MCF 10A (cell line): ENCODE measurements around the gene DGKG. TPM values are rescaled to one million over a fixed set of nuclear protein-coding genes. Genes with fewer than 3 reads are reported as not detected.

Experiments
- BruUV-seq: library from RNA; stranded (reverse); fragments of 400-500 nt; replicated peaks from 2 replicates; lab custom pipeline; 2021; lab: Mats Ljungman, UMichigan
- CTCF ChIA-PET: fragments of 300-600 bp; sonication (Branson Sonifier 250); formaldehyde crosslinking; extraction: SDS; loops from one replicate; lab custom pipeline; 2021; ENCODE audit warnings: antibody characterized with exemption, inconsistent platforms; lab: Yijun Ruan, JAX
- POLR2A ChIA-PET: fragments of 300-600, 350-650 bp; sonication (Branson Sonifier 250); formaldehyde crosslinking; extraction: SDS; loops from one replicate; lab custom pipeline; 2020; ENCODE audit warnings: antibody characterized with exemption, inconsistent platforms; lab: Yijun Ruan, JAX
- DNase-seq: peaks from one replicate; pipeline ENCODE4 v3.0.0-alpha.2; 2018; ENCODE audit not compliant: unreplicated experiment
- H3K27ac Mint-ChIP-seq: one replicate; pipeline ENCODE4 v1.8.0; 2022; ENCODE audit warnings: mild to moderate bottlenecking, low read depth, mixed read lengths; ENCODE audit not compliant: unreplicated experiment
- H3K27me3 Mint-ChIP-seq: one replicate; pipeline ENCODE4 v1.8.0; 2022; ENCODE audit warnings: mixed read lengths; ENCODE audit not compliant: insufficient read depth, unreplicated experiment
- H3K36me3 Mint-ChIP-seq: one replicate; pipeline ENCODE4 v1.8.0; 2022; ENCODE audit warnings: mild to moderate bottlenecking, moderate library complexity, mixed read lengths; ENCODE audit not compliant: insufficient read depth, unreplicated experiment
- H3K4me1 Mint-ChIP-seq: one replicate; pipeline ENCODE4 v1.8.0; 2022; ENCODE audit warnings: mixed read lengths; ENCODE audit not compliant: insufficient read depth, unreplicated experiment
- H3K4me3 Mint-ChIP-seq: one replicate; pipeline ENCODE4 v1.8.0; 2022; ENCODE audit warnings: mild to moderate bottlenecking, moderate library complexity, mixed read lengths; ENCODE audit not compliant: unreplicated experiment
- H3K9me3 Mint-ChIP-seq: one replicate; pipeline ENCODE4 v1.8.0; 2022; ENCODE audit warnings: mixed read lengths; ENCODE audit not compliant: unreplicated experiment
- CTCF ChIP-seq: fragments of 200-600 bp; IDR thresholded peaks from one replicate; pipeline ENCODE4 v1.8.0; 2022; ENCODE audit warnings: antibody characterized with exemption, mild to moderate bottlenecking; ENCODE audit not compliant: unreplicated experiment
- intact Hi-C: fragments of 100-400 bp; cut with micrococcal nuclease; formaldehyde crosslinking; loops from 2 replicates; pipeline ENCODE4 v1.14.1; 2022
- total RNA-seq: library from RNA; stranded (reverse); gene quantifications from 2 replicates; pipeline ENCODE4 v1.2.3, GENCODE V29; 2022

DGKG gene
- total RNA-seq, 1 experiment from 2014 or later = not detected

- Mint-ChIP-seq H3K4me1 (no peaks in the 10 kb centered on the region), H3K4me3 (no peak overlapping the region), H3K27me3 (peaks cover 51% of the 10 kb centered on the region), H3K9me3 (no peaks in the 10 kb centered on the region), H3K36me3 (no peaks in the 10 kb centered on the region), H3K27ac (no peak overlapping the region)
- ChIA-PET POLR2A (no interaction called here), CTCF (no interaction called here)
- no peak for DNase-seq
- no TSS peak for BruUV-seq
- intact Hi-C loops = no loop called here
- TF ChIP-seq CTCF = no peak
Observed at GRCh38 chr3:186166491-186167288, 195.3 kb downstream of the DGKG start.

- H3K36me3 Mint-ChIP-seq = no peaks in the 10 kb centered on the region
- H3K4me1 Mint-ChIP-seq = no peaks in the 10 kb centered on the region
- intact Hi-C loops = no loop called here
- ChIA-PET POLR2A (no interaction called here), CTCF (no interaction called here)
- no peak overlapping the region for H3K27ac Mint-ChIP-seq
- BruUV-seq = no TSS peak
- no peak for DNase-seq
- peaks cover 51% of the 10 kb centered on the region for H3K27me3 Mint-ChIP-seq
- H3K4me3 Mint-ChIP-seq = no peak overlapping the region
- no peaks in the 10 kb centered on the region for H3K9me3 Mint-ChIP-seq
- TF ChIP-seq CTCF = no peak
Observed at GRCh38 chr3:186166036-186166435, 196.0 kb downstream of the DGKG start.

- no peak for TF ChIP-seq CTCF
- no peaks in the 10 kb centered on the region for H3K9me3 Mint-ChIP-seq
- no peak for DNase-seq
Observed at GRCh38 chr3:186165331-186165730, 196.7 kb downstream of the DGKG start.

GRCh38 chr3:186164696-186165095, 197.3 kb downstream of the DGKG start:
- intact Hi-C loops = no loop called here
- Mint-ChIP-seq H3K4me3 (no peak overlapping the region), H3K9me3 (no peaks in the 10 kb centered on the region), H3K36me3 (no peaks in the 10 kb centered on the region), H3K4me1 (no peaks in the 10 kb centered on the region), H3K27me3 (peaks cover 51% of the 10 kb centered on the region), H3K27ac (no peak overlapping the region)
- DNase-seq = no peak
- TF ChIP-seq CTCF = no peak
- CTCF ChIA-PET = no interaction called here
- no TSS peak for BruUV-seq
- POLR2A ChIA-PET = no interaction called here

More at GRCh38 chr3:186165331-186165730, 196.7 kb downstream of the DGKG start:
- intact Hi-C loops = no loop called here
- no peak overlapping the region for H3K4me3 Mint-ChIP-seq
- BruUV-seq = no TSS peak
- H3K27ac Mint-ChIP-seq = no peak overlapping the region
- H3K4me1 Mint-ChIP-seq = no peaks in the 10 kb centered on the region
- no peaks in the 10 kb centered on the region for H3K36me3 Mint-ChIP-seq
- H3K27me3 Mint-ChIP-seq = peaks cover 51% of the 10 kb centered on the region
- ChIA-PET CTCF (interaction anchor here (0.5 kb wide), 1 partner anchor 163 kb away, joined by 3 read pairs; no protein-coding TSS in a partner anchor), POLR2A (no interaction called here)
